NCI-H345 treated with DMSO at 0.1 percent for 48 hours (cell line): Measurements from ENCODE around the gene PLA2G4E.

ENCODE experiments used
- DNase-seq: peaks from one replicate; lab custom pipeline; 2025; ENCODE audit not compliant: unreplicated experiment; lab: John Stamatoyannopoulos, UW

Gene PLA2G4E

DNA sequence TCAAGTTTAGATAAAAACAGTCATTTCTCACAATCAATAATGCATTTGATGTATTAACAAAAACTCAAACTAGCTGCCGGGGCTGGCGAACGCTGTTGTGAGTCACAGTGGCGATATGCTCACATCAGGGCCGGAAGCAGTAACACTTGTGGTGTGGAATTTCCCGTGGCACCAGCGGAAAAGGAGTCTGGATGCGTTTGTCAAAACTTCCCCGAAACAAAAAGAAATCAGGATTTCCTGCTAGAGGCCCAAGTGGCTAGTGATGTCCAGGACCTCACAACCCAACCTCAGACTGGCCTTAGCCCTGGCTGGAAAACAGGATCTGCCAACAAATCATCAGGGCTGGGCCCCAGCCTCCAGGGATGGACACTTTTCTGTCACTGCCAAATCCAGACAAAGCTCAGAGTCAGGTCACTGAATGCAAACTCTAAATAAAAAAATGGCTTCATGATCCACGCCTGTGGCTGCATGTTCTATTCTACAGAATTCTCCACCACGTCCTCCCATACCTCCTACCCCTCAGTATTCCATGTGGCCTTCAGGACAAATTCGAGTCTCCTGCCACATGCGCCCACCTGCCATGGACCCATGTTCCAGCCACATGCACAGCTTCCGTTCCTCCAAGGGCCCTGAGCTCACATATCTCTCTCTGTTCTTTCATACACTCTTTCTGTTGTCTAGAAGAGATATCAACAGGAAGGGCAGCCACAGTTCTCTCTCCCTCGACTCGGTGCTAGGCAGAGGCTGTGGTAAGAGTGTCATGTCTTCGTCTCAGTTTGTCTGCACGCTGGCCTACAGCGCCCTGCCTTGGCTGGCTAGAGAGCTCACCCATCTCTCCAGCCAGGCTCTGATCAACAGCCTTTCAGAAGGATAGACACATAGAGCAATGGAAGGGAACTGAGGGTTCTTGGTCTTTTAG, 83.9 kb downstream of the PLA2G4E start:
- no peak for DNase-seq

DNA sequence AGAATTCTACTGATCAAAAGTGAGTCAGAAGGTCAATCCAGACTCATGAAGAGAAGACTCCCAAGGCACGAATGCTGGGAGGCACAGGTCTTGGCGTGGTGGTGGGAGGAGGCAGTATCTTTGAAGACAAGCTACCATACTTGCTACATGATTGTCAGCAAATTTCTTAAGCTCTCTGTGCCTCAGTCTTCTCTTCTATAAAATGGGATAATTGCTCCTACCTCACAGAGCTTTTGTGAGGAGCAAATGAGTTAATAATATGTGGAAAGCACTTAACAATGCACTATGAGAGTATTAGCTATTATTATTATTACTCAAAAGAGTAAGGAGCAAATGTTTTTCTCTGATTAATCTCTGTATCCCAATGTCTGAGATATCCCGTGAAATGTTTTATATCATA, 84.7 kb downstream of the PLA2G4E start:
- no peak for DNase-seq

DNA sequence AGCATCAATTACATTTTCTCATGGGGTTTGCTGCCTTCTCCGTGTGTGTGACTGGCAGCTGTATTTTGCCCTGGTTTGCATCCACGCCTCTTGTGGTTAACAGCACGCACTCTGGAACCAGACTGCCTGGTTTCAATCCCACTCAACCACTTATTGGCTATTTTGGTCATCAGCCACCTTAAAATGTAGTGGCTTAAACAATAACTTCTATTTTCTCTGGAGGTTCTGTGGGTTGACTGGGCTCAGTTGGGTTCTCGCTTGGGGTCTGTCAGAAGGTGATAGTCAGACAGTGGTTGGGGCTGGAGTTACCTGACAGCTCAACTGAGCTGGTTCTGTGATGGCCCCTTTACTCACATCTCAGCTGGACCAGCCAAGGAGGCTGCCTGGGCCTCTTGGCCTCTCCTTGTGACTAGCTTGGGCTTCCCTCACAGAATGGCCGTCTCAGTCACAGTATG, 85.2 kb downstream of the PLA2G4E start:
- DNase-seq, result no peak

DNA sequence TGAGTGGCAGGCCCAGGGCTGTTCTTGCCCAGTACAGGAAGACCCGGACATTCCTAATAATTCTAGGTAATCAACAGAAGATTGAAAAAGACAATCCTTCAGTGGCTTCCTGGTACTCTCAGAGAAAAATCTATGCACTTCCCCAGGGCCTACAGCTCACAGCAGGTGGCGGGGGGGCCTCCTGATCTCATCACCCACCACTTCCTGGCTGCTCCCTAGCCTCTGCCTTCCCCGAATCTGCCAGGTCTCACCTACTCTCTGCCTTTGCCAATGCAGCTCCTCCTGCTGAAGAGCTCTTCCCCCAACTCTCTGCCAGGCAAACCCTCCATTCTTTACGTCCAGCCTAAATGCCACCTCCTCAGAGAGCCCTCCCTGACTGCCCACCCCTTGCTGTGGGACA, 86.0 kb downstream of the PLA2G4E start:
- no peak for DNase-seq

GRCh38 chr15:41933771-41934170, 87.1 kb downstream of the PLA2G4E start:
- DNase-seq, result no peak

DNA sequence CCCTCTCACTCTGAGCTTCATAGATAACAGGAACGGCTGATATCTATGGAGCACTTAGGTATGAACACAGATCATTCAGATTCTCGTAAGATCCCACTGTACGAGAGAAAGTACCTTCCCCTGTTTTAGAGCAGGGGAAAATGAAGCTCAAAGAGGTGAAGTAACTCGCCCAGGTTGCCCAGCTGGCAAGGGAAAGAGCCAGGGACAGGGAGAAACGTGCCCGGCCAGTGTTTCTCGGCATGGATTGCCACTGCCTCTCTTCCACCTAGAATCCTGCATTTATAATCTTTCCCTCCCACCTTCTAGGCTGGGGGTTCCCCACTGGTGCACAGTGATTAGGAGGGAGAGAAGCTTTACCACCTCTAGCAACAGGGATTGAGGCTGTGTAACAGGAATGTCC, 87.5 kb downstream of the PLA2G4E start:
- DNase-seq, result no peak

- no peak for DNase-seq
These were observed 88.1 kb downstream of the PLA2G4E start for GRCh38 chr15:41932511-41933289.

DNA sequence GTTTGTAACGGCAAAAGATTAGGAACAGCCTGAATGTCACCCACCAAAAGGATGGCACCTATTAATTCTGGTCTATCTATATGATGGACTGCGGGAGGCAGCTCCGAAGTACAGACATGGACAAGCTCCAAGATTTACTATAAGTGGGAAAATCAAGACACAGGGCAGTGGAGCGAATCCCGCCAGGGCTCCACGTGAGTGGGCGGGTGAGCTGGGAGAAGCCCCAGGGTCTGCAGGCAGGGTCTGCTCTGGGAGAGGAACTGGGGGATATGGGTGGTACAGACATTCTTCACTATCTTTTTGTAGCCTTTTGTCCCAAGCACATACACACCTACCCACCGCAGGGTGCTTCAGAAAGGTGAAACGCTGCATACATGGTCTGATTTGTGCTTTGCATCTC, 88.7 kb downstream of the PLA2G4E start:
- no peak for DNase-seq
